Neural progenitor cell (in vitro differentiated cells): ENCODE results near the gene UGGT2. TPM values are rescaled to one million over a fixed set of nuclear protein-coding genes. Genes with fewer than 3 reads are reported as not detected.

Source experiments
- DNase-seq: peaks from one replicate; pipeline ENCODE4 v3.0.0-alpha.2; 2016; ENCODE audit warnings: low spot score
- H2AFZ ChIP-seq: fragments of 200-600 bp; sonication (generic); replicated peaks from 2 replicates; pipeline ENCODE4 v1.6.1; 2016; ENCODE audit warnings: antibody characterized with exemption
- H3F3A ChIP-seq: fragments of 200-600 bp; sonication (generic); 2 replicates; pipeline ENCODE4 v1.6.1; 2016; ENCODE audit warnings: antibody characterized with exemption, low read depth
- H3K27ac ChIP-seq: fragments of 200-600 bp; sonication (generic); 2 replicates; pipeline ENCODE4 v1.5.1; 2016; ENCODE audit warnings: mild to moderate bottlenecking
- H3K27me3 ChIP-seq: fragments of 200-600 bp; sonication (generic); 2 replicates; pipeline ENCODE4 v1.6.1; 2016; ENCODE audit warnings: mild to moderate bottlenecking, moderate library complexity
- H3K36me3 ChIP-seq: fragments of 200-600 bp; sonication (generic); 2 replicates; pipeline ENCODE4 v1.5.1; 2016
- H3K4me1 ChIP-seq: fragments of 200-600 bp; sonication (generic); 2 replicates; pipeline ENCODE4 v1.6.1; 2016; ENCODE audit warnings: mixed run types
- H3K4me2 ChIP-seq: fragments of 200-600 bp; sonication (generic); 2 replicates; pipeline ENCODE4 v1.6.1; 2016
- H3K4me3 ChIP-seq: fragments of 200-600 bp; sonication (generic); 2 replicates; pipeline ENCODE4 v1.5.1; 2016
- H3K79me2 ChIP-seq: fragments of 200-600 bp; sonication (generic); 2 replicates; pipeline ENCODE4 v1.6.1; 2016; ENCODE audit warnings: low read depth
- H3K9ac ChIP-seq: fragments of 200-600 bp; sonication (generic); 2 replicates; pipeline ENCODE4 v1.6.1; 2016
- H3K9me3 ChIP-seq: fragments of 200-600 bp; sonication (generic); 2 replicates; pipeline ENCODE4 v1.5.1; 2016; ENCODE audit warnings: low read depth
- H4K20me1 ChIP-seq: fragments of 200-600 bp; sonication (generic); 2 replicates; pipeline ENCODE4 v1.6.1; 2016; ENCODE audit warnings: low read depth
- H3K27ac Mint-ChIP-seq: 3 replicates; pipeline ENCODE4 v1.8.0; 2021; ENCODE audit warnings: mixed read lengths
- H3K27me3 Mint-ChIP-seq: 2 replicates; pipeline ENCODE4 v1.8.0; 2022; ENCODE audit warnings: low read depth, mild to moderate bottlenecking, inconsistent platforms, moderate library complexity, mixed read lengths; ENCODE audit not compliant: insufficient read depth
- H3K36me3 Mint-ChIP-seq: 3 replicates; pipeline ENCODE4 v1.8.0; 2021; ENCODE audit warnings: mixed read lengths
- H3K4me1 Mint-ChIP-seq: 3 replicates; pipeline ENCODE4 v1.8.0; 2021; ENCODE audit warnings: mixed read lengths
- H3K4me3 Mint-ChIP-seq: 3 replicates; pipeline ENCODE4 v1.8.0; 2021; ENCODE audit warnings: mild to moderate bottlenecking, moderate library complexity, mixed read lengths
- H3K9me3 Mint-ChIP-seq: 3 replicates; pipeline ENCODE4 v1.8.0; 2020; ENCODE audit warnings: mixed read lengths
- EZH2 ChIP-seq: fragments of 200-600 bp; sonication (generic); IDR thresholded peaks from 2 replicates; pipeline ENCODE4 v1.6.1; 2017; ENCODE audit warnings: antibody characterized with exemption, mild to moderate bottlenecking, moderate library complexity
- EZH2phosphoT487 ChIP-seq: fragments of 200-600 bp; sonication (generic); IDR thresholded peaks from 2 replicates; pipeline ENCODE4 v1.6.1; 2017; ENCODE audit warnings: antibody characterized with exemption
- total RNA-seq: library from RNA; depleted of rRNA; stranded (reverse); fragments of >200 nt; gene quantifications from 2 replicates; pipeline ENCODE4 v1.2.3, GENCODE V29; 2015; ENCODE audit warnings: low replicate concordance
- TF ChIP-seq, protein P1 (sequence below): fragments of 200-600 bp; sonication (generic); IDR thresholded peaks from 2 replicates; pipeline ENCODE4 v1.5.1; 2017; ENCODE audit warnings: antibody characterized with exemption, mild to moderate bottlenecking

Gene UGGT2
- total RNA-seq, 1 donor from 2014 or later: 70.4 TPM

DNA sequence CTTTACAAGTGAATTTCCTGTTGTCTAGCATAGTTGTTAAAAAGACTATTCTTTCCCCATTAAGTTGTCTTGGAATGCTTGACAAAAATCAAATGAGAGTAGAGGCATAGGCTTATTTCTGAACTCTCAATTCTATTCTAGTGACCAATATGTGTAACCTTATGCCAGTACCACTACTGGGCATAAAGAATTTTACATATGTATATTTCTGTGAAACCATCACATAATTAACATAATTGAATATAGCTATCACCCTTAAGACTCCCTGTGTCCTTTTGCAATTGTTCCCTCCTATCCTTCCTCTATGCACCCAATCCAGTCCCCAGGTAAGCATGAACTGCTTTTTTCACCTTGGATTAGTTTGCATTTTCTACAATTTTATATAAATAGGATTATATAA lies 211.3 kb downstream of the UGGT2 start:
- H3K36me3 ChIP-seq: no peaks in the 10 kb centered on the region
- no peaks in the 10 kb centered on the region for H4K20me1 ChIP-seq
- no peaks in the 10 kb centered on the region for H3F3A ChIP-seq
- no peak overlapping the region for H3K9ac ChIP-seq
- H3K27me3 ChIP-seq: no peaks in the 10 kb centered on the region
- no peak overlapping the region for H3K4me3 ChIP-seq
- H3K27ac ChIP-seq: no peak overlapping the region
- TF ChIP-seq, protein P1, sequence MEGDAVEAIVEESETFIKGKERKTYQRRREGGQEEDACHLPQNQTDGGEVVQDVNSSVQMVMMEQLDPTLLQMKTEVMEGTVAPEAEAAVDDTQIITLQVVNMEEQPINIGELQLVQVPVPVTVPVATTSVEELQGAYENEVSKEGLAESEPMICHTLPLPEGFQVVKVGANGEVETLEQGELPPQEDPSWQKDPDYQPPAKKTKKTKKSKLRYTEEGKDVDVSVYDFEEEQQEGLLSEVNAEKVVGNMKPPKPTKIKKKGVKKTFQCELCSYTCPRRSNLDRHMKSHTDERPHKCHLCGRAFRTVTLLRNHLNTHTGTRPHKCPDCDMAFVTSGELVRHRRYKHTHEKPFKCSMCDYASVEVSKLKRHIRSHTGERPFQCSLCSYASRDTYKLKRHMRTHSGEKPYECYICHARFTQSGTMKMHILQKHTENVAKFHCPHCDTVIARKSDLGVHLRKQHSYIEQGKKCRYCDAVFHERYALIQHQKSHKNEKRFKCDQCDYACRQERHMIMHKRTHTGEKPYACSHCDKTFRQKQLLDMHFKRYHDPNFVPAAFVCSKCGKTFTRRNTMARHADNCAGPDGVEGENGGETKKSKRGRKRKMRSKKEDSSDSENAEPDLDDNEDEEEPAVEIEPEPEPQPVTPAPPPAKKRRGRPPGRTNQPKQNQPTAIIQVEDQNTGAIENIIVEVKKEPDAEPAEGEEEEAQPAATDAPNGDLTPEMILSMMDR: no peak
- no peak for TF ChIP-seq EZH2
- no peak for TF ChIP-seq EZH2phosphoT487
- no peak overlapping the region for H3K4me2 ChIP-seq
- Mint-ChIP-seq H3K36me3 (peaks cover 40% of the 10 kb centered on the region), H3K4me3 (no peak overlapping the region), H3K27ac (no peak overlapping the region), H3K27me3 (no peaks in the 10 kb centered on the region), H3K4me1 (no peaks in the 10 kb centered on the region), H3K9me3 (peaks cover 27% of the 10 kb centered on the region)
- no peak for DNase-seq
- H3K79me2 ChIP-seq: no peaks in the 10 kb centered on the region
- peaks cover 12% of the 10 kb centered on the region for H3K9me3 ChIP-seq
- no peaks in the 10 kb centered on the region for H3K4me1 ChIP-seq
- H2AFZ ChIP-seq: no peak overlapping the region

DNA sequence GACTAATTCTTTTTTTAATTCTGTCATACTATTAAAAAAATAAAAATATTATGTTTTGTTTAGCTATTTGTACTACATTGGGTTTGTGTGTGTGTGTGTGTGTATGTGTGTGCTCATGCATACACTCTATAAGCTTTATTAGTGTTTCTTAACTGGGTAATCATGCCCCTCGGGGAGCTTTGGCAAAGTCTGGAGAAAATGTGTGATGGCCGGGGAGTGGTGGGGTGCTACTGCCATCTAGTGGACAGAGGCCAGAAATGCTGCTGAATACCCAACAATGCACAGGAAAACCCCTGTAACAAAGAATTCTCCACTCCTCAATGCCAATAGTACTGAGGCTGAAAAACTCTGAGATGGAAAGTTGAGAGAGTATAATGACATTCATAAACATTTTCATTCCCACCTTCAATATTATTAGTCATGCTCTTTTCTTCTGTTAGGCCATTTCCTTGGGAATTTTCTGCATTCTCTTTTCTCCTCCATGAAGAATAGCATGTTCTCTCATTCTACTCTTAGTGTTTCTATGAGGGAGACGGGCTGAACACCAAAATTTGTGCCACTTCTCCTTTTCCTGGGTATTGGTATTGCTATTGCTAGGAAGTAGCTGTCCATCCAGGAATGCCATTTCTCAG lies 219.0 kb downstream of the UGGT2 start:
- Mint-ChIP-seq H3K4me3 (no peak overlapping the region), H3K27ac (no peak overlapping the region), H3K36me3 (peaks cover 25% of the 10 kb centered on the region), H3K9me3 (peaks cover 24% of the 10 kb centered on the region), H3K4me1 (peaks cover 3% of the 10 kb centered on the region), H3K27me3 (no peaks in the 10 kb centered on the region)
- H3K9ac ChIP-seq: no peak overlapping the region
- H3K9me3 ChIP-seq: peaks cover 5% of the 10 kb centered on the region
- H3K4me1 ChIP-seq: peaks cover 12% of the 10 kb centered on the region
- TF ChIP-seq EZH2: no peak
- TF ChIP-seq, protein P1: peak; percentile 96
- peak; percentile 76 for DNase-seq
- no peak overlapping the region for H3K4me3 ChIP-seq
- no peaks in the 10 kb centered on the region for H3K79me2 ChIP-seq
- no peaks in the 10 kb centered on the region for H3K27me3 ChIP-seq
- no peaks in the 10 kb centered on the region for H3K36me3 ChIP-seq
- no peaks in the 10 kb centered on the region for H4K20me1 ChIP-seq
- H3F3A ChIP-seq: no peaks in the 10 kb centered on the region
- no peak overlapping the region for H3K4me2 ChIP-seq
- no peak overlapping the region for H3K27ac ChIP-seq
- no peak overlapping the region for H2AFZ ChIP-seq

DNA sequence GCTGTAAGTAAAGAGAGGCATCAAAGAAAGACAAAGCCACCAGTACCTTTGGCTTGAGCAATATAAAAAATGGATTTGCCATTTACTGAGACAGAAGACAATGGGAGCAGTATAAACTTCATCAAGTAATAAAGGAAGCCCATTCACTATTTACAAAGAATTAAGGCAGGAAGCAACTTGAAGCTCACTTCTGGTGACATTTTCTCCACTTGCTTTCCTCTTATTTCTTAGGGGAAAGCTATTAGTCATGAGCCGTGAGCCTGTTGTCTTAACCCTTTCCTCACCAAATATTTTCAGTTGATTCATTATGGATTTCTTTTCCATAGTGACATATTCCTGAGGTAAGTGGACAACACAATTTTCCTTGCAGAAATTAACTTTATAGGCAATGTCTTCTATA lies 219.5 kb downstream of the UGGT2 start:
- no peak overlapping the region for H3K4me3 ChIP-seq
- peaks cover 12% of the 10 kb centered on the region for H3K4me1 ChIP-seq
- TF ChIP-seq, protein P1: no peak
- no peak for TF ChIP-seq EZH2phosphoT487
- no peak for TF ChIP-seq EZH2
- H3K36me3 ChIP-seq: no peaks in the 10 kb centered on the region
- H4K20me1 ChIP-seq: no peaks in the 10 kb centered on the region
- Mint-ChIP-seq H3K27ac (no peak overlapping the region), H3K9me3 (peaks cover 22% of the 10 kb centered on the region), H3K36me3 (peaks cover 22% of the 10 kb centered on the region), H3K4me3 (no peak overlapping the region), H3K27me3 (no peaks in the 10 kb centered on the region), H3K4me1 (peaks cover 3% of the 10 kb centered on the region)
- H3K27me3 ChIP-seq: no peaks in the 10 kb centered on the region
- H3K9me3 ChIP-seq: no peaks in the 10 kb centered on the region
- no peak overlapping the region for H3K27ac ChIP-seq
- H3K4me2 ChIP-seq: no peak overlapping the region
- no peak for DNase-seq
- H3K9ac ChIP-seq: no peak overlapping the region
- no peaks in the 10 kb centered on the region for H3K79me2 ChIP-seq
- no peak overlapping the region for H2AFZ ChIP-seq
- no peaks in the 10 kb centered on the region for H3F3A ChIP-seq
